Measurements from ENCODE around the gene MYPOP. TPM values are rescaled to one million over a fixed set of nuclear protein-coding genes. Genes with fewer than 3 reads are reported as not detected.

Gene MYPOP
- total and polyA plus RNA-seq, 2 experiments from 2014 or later: 3.1 to 3.5 TPM

GRCh38 chr19:45883881-45884681 is 18.3 kb downstream of the MYPOP start:
- no peaks in the 10 kb centered on the region for H3K9me3 ChIP-seq (ENCODE audit: low read depth)
- 96% methylated on average over 53 of the region's 57 CpGs for WGBS (ENCODE audit: low lambda C conversion rate, missing lambda C conversion rate)
- H3K4me1 ChIP-seq (ENCODE audit: insufficient read depth): peaks cover 17% of the 10 kb centered on the region
- peak overlapping the region; percentile 93 for H3K4me2 ChIP-seq
- H3K79me2 ChIP-seq: peaks cover 22% of the 10 kb centered on the region
- H3K27me3 ChIP-seq: no peaks in the 10 kb centered on the region
- H2AFZ ChIP-seq: no peak overlapping the region
- H3K9me2 ChIP-seq (replicated peaks; ENCODE audit: insufficient read depth): no peaks in the 10 kb centered on the region
- H3K36me3 ChIP-seq (replicated peaks; ENCODE audit: insufficient read depth, low read depth): no peaks in the 10 kb centered on the region
- no peak for TF ChIP-seq EZH2phosphoT487 (IDR thresholded peaks at IDR 0.05; ENCODE audit: low read depth, severe bottlenecking, unreplicated experiment)
- no peak for TF ChIP-seq EZH2 (IDR thresholded peaks at IDR 0.05; ENCODE audit: borderline replicate concordance)
- no peak for TF ChIP-seq CTCF (IDR thresholded peaks at IDR 0.05; ENCODE audit: poor library complexity)
- no peak overlapping the region for H3K4me3 ChIP-seq
- no peak overlapping the region for H3K27ac ChIP-seq
- H4K20me1 ChIP-seq (ENCODE audit: insufficient read depth, poor library complexity, severe bottlenecking): peaks cover 19% of the 10 kb centered on the region
- peak; percentile 14 for DNase-seq (ENCODE audit: low spot score)

- Histone ChIP-seq H3K79me2 (peaks cover 22% of the 10 kb centered on the region), H3K27me3 (no peaks in the 10 kb centered on the region), H3K9me2 (replicated peaks; ENCODE audit: insufficient read depth) (no peaks in the 10 kb centered on the region), H2AFZ (no peak overlapping the region), H3K27ac (no peak overlapping the region), H3K4me3 (no peak overlapping the region), H3K36me3 (replicated peaks; ENCODE audit: insufficient read depth, low read depth) (no peaks in the 10 kb centered on the region), H3K4me1 (ENCODE audit: insufficient read depth) (peaks cover 19% of the 10 kb centered on the region), H3K9me3 (ENCODE audit: low read depth) (no peaks in the 10 kb centered on the region), H4K20me1 (ENCODE audit: insufficient read depth, poor library complexity, severe bottlenecking) (peaks cover 19% of the 10 kb centered on the region), H3K4me2 (peak overlapping the region; percentile 93)
- DNase-seq (ENCODE audit: low spot score): no peak
- WGBS (ENCODE audit: low lambda C conversion rate, missing lambda C conversion rate): 38% methylated on average over 5 of the region's 5 CpGs
- TF ChIP-seq EZH2 (IDR thresholded peaks at IDR 0.05; ENCODE audit: borderline replicate concordance) (no peak), CTCF (IDR thresholded peaks at IDR 0.05; ENCODE audit: poor library complexity) (no peak), EZH2phosphoT487 (IDR thresholded peaks at IDR 0.05; ENCODE audit: low read depth, severe bottlenecking, unreplicated experiment) (no peak)
Observed at GRCh38 chr19:45883586-45883880, 18.9 kb downstream of the MYPOP start.

GRCh38 chr19:45882652-45883585 is 19.5 kb downstream of the MYPOP start:
- peak overlapping the region; percentile 96 for H3K27ac ChIP-seq
- whole genome bisulfite sequencing (ENCODE audit: low lambda C conversion rate, missing lambda C conversion rate): 11% methylated on average over 37 of the region's 47 CpGs
- H3K79me2 ChIP-seq: peaks cover 22% of the 10 kb centered on the region
- peak; percentile 95 for DNase-seq (ENCODE audit: low spot score)
- TF ChIP-seq EZH2 (IDR thresholded peaks at IDR 0.05; ENCODE audit: borderline replicate concordance) (no peak), EZH2phosphoT487 (IDR thresholded peaks at IDR 0.05; ENCODE audit: low read depth, severe bottlenecking, unreplicated experiment) (no peak), CTCF (IDR thresholded peaks at IDR 0.05; ENCODE audit: poor library complexity) (peak; percentile 99)
- no peaks in the 10 kb centered on the region for H3K27me3 ChIP-seq
- no peaks in the 10 kb centered on the region for H3K9me2 ChIP-seq (replicated peaks; ENCODE audit: insufficient read depth)
- H3K4me2 ChIP-seq: peak overlapping the region; percentile 93
- peaks cover 24% of the 10 kb centered on the region for H3K4me1 ChIP-seq (ENCODE audit: insufficient read depth)
- H3K9me3 ChIP-seq (ENCODE audit: low read depth): no peaks in the 10 kb centered on the region
- H3K4me3 ChIP-seq: no peak overlapping the region
- no peaks in the 10 kb centered on the region for H3K36me3 ChIP-seq (replicated peaks; ENCODE audit: insufficient read depth, low read depth)
- H4K20me1 ChIP-seq (ENCODE audit: insufficient read depth, poor library complexity, severe bottlenecking): peaks cover 19% of the 10 kb centered on the region
- H2AFZ ChIP-seq: no peak overlapping the region

Measured in hepatocyte (in vitro differentiated cells).